A204.1 (cell line): ENCODE data around the gene TNNC2.
A peak's percentile ranks its signal among the peaks of the same experiment; 100 is the strongest.
"Not testable (repeated sequence)": the region's sequence is repeated elsewhere in the genome, so short reads cannot be mapped to it uniquely, and the experiment has no call there.

Experiments used
- FAIRE-seq: peaks from 2 replicates; lab custom pipeline; 2012; peaks lifted over from hg19 to GRCh38; lab: Jason Lieb, UNC

TNNC2 gene

GRCh38 chr20:45819466-45819865 is 7.6 kb downstream of the TNNC2 start:
- FAIRE-seq = no peak

- FAIRE-seq = no peak
Observed at GRCh38 chr20:45818239-45818638, 8.9 kb downstream of the TNNC2 start.

GRCh38 chr20:45817376-45818194 is 9.5 kb downstream of the TNNC2 start:
- FAIRE-seq = no peak

GRCh38 chr20:45816951-45817350 is 10.2 kb downstream of the TNNC2 start:
- FAIRE-seq = no peak

GRCh38 chr20:45814314-45814713 is 12.8 kb downstream of the TNNC2 start:
- no peak for FAIRE-seq

- no peak for FAIRE-seq
Observed at GRCh38 chr20:45813489-45813888, 13.6 kb downstream of the TNNC2 start.

GRCh38 chr20:45813006-45813340 is 14.1 kb downstream of the TNNC2 start:
- FAIRE-seq = no peak

GRCh38 chr20:45812157-45813005 is 14.7 kb downstream of the TNNC2 start, which contains the start of gene UBE2C:
TSS of gene UBE2C (plus strand) at chr20:45812644. CDS start at chr20:45812696, 52 bp downstream.
- FAIRE-seq = peak; percentile 99

GRCh38 chr20:45810191-45810970 is 16.7 kb downstream of the TNNC2 start:
- no peak for FAIRE-seq

- no peak for FAIRE-seq
Observed at GRCh38 chr20:45801851-45802250, 25.3 kb downstream of the TNNC2 start.

GRCh38 chr20:45798935-45799642 is 28.0 kb downstream of the TNNC2 start:
- no peak for FAIRE-seq

GRCh38 chr20:45797955-45798354 is 29.2 kb downstream of the TNNC2 start:
- not testable (repeated sequence) for FAIRE-seq

GRCh38 chr20:45797510-45797909 is 29.6 kb downstream of the TNNC2 start:
- FAIRE-seq = not testable (repeated sequence)

GRCh38 chr20:45796337-45797065 is 30.6 kb downstream of the TNNC2 start:
- FAIRE-seq = no peak

GRCh38 chr20:45792317-45793118 is 34.6 kb downstream of the TNNC2 start:
- FAIRE-seq = no peak

- no peak for FAIRE-seq
Observed at GRCh38 chr20:45788351-45788750, 38.8 kb downstream of the TNNC2 start.

GRCh38 chr20:45783656-45784294 is 43.3 kb downstream of the TNNC2 start:
- FAIRE-seq = no peak

- FAIRE-seq = no peak
Observed at GRCh38 chr20:45782890-45783289, 44.2 kb downstream of the TNNC2 start.

- FAIRE-seq = no peak
Observed at GRCh38 chr20:45781391-45781931, 45.7 kb downstream of the TNNC2 start.

GRCh38 chr20:45780159-45780558 is 47.0 kb downstream of the TNNC2 start:
- no peak for FAIRE-seq
